GM19328 (cell line): ENCODE data around the gene PTPRK.

Experiments used
- ATAC-seq: cut with Tn5 transposase; IDR thresholded peaks from one replicate; pipeline ENCODE4 v1.9.1; 2021; ENCODE audit warnings: mild to moderate bottlenecking, moderate library complexity; ENCODE audit not compliant: unreplicated experiment

PTPRK gene

GRCh38 chr6:127976796-127977195, 543.6 kb downstream of the PTPRK start:
- ATAC-seq, result no peak

DNA sequence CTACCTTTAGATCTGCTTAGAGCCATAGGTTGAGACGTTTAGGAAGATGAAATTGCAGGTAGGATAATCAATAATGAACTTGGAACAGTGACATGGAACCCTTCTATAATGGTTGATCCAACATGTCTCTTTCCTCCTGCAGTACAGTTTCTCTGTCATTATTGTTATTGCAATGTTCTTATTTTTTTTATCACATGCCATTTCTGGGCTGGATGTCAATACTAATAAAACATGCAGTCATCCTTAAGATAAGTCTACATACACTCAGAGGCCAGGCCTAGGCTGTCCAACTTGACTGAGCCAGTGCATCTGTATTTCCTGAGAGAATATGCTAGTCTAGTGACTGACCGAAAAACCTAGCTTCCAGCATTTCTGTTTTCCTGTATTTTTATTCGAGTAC, 544.3 kb downstream of the PTPRK start:
- no peak for ATAC-seq

GRCh38 chr6:127972815-127973214, 547.6 kb downstream of the PTPRK start:
- ATAC-seq, result no peak

- no peak for ATAC-seq
These were observed 548.4 kb downstream of the PTPRK start for GRCh38 chr6:127971945-127972391.

GRCh38 chr6:127971386-127971785, 549.0 kb downstream of the PTPRK start:
- ATAC-seq, result no peak

GRCh38 chr6:127969701-127970100, 550.7 kb downstream of the PTPRK start:
- no peak for ATAC-seq

DNA sequence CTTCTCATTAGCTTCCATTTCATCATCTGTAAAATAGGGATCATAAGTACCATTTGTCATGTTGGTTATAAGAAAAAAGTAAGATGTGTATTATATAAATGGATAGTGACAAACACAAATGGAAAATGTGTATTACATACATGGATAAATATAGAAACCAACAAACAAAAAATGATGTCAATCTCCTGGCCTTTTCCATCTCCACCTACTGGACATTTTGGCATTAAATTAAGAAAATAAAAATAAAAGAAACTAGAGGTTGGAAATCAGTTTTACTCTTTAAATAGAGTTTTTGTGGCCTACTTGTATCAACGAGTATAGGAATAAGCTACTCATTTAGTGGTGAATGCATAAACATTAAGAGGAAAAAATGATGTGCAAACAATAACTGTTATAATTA, 552.0 kb downstream of the PTPRK start:
- no peak for ATAC-seq

DNA sequence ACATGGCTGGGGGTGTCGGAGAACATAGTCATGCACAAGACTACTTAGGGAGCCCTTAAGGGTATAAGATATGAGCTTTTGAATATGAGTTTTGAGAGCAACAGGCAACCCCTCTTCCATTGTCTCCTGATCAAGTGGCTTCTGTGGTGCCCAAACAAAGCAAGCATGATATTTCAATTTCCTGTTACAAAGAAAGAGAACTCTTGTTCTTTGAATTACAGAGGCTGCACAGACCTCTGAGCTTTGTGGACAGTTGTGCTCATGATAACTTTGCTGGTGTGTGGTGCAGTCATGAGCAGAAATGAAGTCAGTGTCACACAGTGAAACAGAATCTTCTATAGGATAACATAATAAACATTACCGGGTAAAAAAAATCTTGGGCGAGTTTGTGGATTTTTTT, 552.7 kb downstream of the PTPRK start:
- ATAC-seq, result no peak

GRCh38 chr6:127966616-127967015, 553.8 kb downstream of the PTPRK start:
- no peak for ATAC-seq

DNA sequence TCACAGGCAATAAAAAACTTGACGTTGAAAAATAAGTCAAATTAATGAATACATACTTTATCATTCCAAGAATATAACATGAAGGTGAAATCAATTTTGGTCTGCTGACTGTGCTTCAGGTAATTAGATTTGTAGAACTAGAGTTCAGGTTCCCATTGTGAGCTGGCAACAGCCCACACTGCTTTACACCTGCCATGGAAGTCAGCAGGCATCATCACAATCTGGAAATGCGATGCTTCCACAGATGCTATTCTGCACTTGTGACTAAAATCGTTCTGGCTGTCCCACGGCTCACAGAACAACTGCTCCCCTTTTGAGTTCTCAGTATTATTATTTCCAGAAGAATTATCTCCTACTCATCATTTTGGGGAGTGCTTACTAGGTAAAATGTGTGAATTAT, 556.9 kb downstream of the PTPRK start:
- ATAC-seq, result no peak

GRCh38 chr6:127959869-127960268, 560.5 kb downstream of the PTPRK start:
- no peak for ATAC-seq

GRCh38 chr6:127956956-127957355, 563.4 kb downstream of the PTPRK start:
- ATAC-seq, result no peak

- ATAC-seq, result no peak
These were observed 564.0 kb downstream of the PTPRK start for GRCh38 chr6:127956260-127956888.

GRCh38 chr6:127954082-127954481, 566.3 kb downstream of the PTPRK start:
- no peak for ATAC-seq

- no peak for ATAC-seq
These were observed 567.6 kb downstream of the PTPRK start for GRCh38 chr6:127952831-127953230.

DNA sequence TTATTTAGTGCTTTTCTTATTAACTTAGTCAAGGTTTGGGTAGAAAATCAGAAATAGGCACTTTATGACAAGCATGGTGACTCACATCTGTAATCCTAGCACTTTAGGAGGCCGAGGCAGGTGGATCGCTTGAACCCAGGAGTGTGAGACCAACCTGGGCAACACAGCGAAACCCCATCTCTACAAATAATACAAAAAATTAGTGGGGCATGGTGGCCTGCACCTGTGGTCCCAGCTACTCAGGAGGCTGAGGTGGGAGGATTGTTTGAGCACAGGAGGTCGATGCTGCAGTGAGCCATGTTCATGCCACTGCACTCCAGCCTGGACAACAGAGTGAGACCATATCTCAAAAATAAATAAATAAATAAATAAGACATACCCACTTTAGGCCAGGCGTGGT, 568.2 kb downstream of the PTPRK start:
- ATAC-seq, result no peak

GRCh38 chr6:127951172-127951917, 569.1 kb downstream of the PTPRK start:
- no peak for ATAC-seq

- no peak for ATAC-seq
These were observed 569.7 kb downstream of the PTPRK start for GRCh38 chr6:127950566-127951145.

DNA sequence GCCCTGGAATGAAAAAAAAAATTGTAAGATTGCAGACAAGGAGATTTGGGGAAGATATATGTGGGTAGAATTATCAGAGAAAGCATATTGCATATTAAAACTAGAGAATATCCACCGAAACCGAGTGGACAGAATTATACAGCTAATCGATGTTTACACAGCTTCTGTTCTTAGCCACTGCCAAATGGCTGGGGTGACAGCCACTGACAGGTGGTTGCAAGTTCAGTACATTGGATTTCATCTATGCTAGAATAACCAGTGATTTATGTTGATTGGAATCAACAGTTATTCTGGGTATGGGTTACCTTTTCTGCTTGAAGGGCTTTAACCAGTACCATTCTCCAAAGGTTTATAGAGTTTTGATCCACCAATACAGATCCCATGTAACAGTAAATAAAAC, 571.1 kb downstream of the PTPRK start:
- no peak for ATAC-seq

DNA sequence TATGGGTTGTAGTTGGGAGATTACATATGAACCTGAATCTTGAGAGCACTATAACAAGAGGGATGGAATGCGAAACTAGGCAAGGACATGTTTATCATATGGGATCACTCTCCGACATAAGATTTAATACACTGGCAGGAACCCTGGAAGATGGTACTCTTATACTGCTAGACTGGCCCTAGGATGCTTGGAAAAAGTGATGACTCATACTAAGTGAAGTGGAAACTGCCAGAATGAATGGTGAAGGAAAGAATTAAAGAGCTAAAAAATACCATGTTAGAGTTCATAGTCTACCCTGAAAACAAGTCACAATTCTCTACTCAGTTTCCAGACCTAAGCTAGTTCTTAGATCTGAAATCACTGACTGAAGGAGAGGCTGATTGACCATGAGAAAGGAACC, 574.0 kb downstream of the PTPRK start:
- ATAC-seq, result no peak

DNA sequence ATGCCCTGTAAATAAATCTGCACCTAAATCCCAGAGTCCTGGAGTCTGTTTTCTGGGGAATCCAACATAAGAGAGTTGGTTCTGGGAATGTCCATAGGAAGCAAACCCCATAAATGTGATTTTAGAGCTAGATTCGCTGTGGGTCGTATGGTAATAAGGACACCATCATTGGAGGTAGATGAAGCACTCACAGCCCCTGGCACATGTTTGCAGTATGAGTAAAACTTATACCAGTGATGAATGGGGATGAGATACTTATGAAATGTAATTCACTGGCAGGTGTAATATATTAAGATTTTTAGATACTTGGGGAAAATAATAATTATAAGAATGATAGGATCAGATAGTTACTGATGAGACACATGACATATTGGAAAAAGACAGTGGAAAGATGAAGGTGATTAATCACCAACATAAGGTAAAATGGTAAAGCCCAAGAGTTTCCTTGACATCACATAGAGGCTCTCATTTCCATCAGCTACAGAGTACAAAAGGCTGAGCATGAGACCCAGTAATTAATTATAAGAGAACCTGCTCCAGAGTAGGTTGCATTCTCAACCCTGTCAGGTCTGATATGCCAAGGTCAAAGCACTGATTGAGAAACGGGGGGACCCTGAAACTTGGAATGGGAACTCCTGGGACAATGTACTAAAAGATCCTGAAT, 574.8 kb downstream of the PTPRK start:
- no peak for ATAC-seq

DNA sequence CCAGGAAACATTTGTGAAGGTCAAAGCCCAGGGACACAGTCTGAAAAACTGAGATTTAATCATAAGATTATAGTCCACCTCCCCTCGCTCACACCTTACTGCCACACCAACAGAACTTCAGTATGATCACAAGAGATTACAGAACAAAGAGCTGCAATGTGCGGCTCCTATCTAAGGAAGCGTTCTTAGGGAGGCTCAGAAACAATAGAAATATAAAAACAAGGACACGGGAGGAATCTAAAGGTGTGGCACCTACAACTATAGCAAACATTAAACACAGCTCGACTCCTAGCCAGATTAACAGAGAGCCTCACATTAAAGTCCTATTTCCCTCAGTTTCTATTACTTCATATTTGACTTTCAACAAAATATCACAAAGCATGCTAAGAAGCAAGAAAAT, 579.2 kb downstream of the PTPRK start:
- no peak for ATAC-seq
